Transverse colon (tissue), 4 donors: ENCODE data around the gene APOO. TPM values are rescaled to one million over a fixed set of nuclear protein-coding genes. Genes with fewer than 3 reads are reported as not detected.
A peak's percentile ranks its signal among the peaks of the same experiment; 100 is the strongest.

Source experiments
- DNase-seq: peaks from one replicate; pipeline ENCODE4 v3.0.0-alpha.2; 2019
- H3K27ac ChIP-seq, 4 donors: fragments of 200-600 bp; sonication (generic); 2 replicates each; pipeline ENCODE4 v1.5.1; 2016 to 2018; ENCODE audit warnings: inconsistent platforms in 4 of 4
- H3K27me3 ChIP-seq: fragments of 200-600 bp; sonication (generic); 2 replicates; pipeline ENCODE4 v1.5.1; 2017; ENCODE audit warnings: inconsistent platforms
- H3K36me3 ChIP-seq, 4 donors: fragments of 200-600 bp; sonication (generic); 2 replicates each; pipeline ENCODE4 v1.5.1; 2017 to 2019; ENCODE audit warnings: inconsistent platforms in 4 of 4
- H3K4me1 ChIP-seq, 4 donors: fragments of 200-600 bp; sonication (generic); 2 replicates each; pipeline ENCODE4 v1.5.1; 2017 to 2020; ENCODE audit warnings: inconsistent platforms in 4 of 4
- H3K4me3 ChIP-seq, 4 donors: fragments of 200-600 bp; sonication (generic); 1 replicate in 1 of 4; 2 replicates in 3 of 4; pipeline versions ENCODE4 v1.5.1 to v1.6.1; 2017 to 2019; ENCODE audit warnings: inconsistent platforms in 4 of 4
- H3K9me3 ChIP-seq, 2 donors: fragments of 200-600 bp; sonication (generic); 2 replicates each; pipeline ENCODE4 v1.5.1; 2017 to 2019; ENCODE audit warnings: inconsistent platforms in 2 of 2
- CTCF ChIP-seq, 5 experiments: fragments of 200-600 bp in 3 of 5; fragments of 450-650 bp in 2 of 5; sonication (generic) in 3 of 5; IDR thresholded peaks; 1 replicate in 2 of 5; 2 replicates in 3 of 5; pipeline ENCODE4 v1.5.1; 2016 to 2017; ENCODE audit warnings: antibody characterized with exemption in 5 of 5, inconsistent platforms in 3 of 5, mild to moderate bottlenecking in 2 of 5, moderate library complexity in 1 of 5
- EP300 ChIP-seq: sonication (generic); formaldehyde crosslinking; IDR thresholded peaks from one replicate; pipeline ENCODE4 v1.6.1; 2017; ENCODE audit warnings: antibody characterized with exemption, low read depth
- POLR2A ChIP-seq: fragments of 450-650 bp; IDR thresholded peaks from one replicate; pipeline ENCODE4 v1.6.1; 2016; ENCODE audit warnings: antibody characterized with exemption, mild to moderate bottlenecking, moderate library complexity
- POLR2AphosphoS5 ChIP-seq, 3 donors: sonication (generic); formaldehyde crosslinking; IDR thresholded peaks; one replicate each; pipeline ENCODE4 v1.6.1; 2016; ENCODE audit warnings: antibody characterized with exemption in 3 of 3
- WGBS, 2 donors: methylation state at CpG; one replicate each; pipeline ENCODE4 v1.1.5; 2018; ENCODE audit warnings: low coverage in 1 of 2; 5-methylcytosine and 5-hydroxymethylcytosine counted together
- in situ Hi-C, 4 donors: fragments of 200-750 bp; cut with MboI; loops; one replicate each; pipeline versions ENCODE4 v1.15.0 to v1.15.1; 2017; ENCODE audit warnings: low sequenced_read_pairs in 3 of 4, low pct_ligation_motif_present in 1 of 4, low pct_unique_long_range_greater_than_20kb in 1 of 4
- intact Hi-C: fragments of 100-400 bp; cut with DNase I; formaldehyde crosslinking; loops from one replicate; pipeline ENCODE4 v1.15.1; 2023; ENCODE audit warnings: low total_unique reads
- total RNA-seq, 4 donors: library from RNA; depleted of rRNA; stranded (reverse); fragments of >200 nt; gene quantifications; one replicate each; pipeline ENCODE4 v1.1.0, GENCODE V29; 2016

The APOO gene
- total RNA-seq, 4 donors from 2014 or later = 10.0 to 24.5 (median 15.6) TPM; not detected in 1

DNA sequence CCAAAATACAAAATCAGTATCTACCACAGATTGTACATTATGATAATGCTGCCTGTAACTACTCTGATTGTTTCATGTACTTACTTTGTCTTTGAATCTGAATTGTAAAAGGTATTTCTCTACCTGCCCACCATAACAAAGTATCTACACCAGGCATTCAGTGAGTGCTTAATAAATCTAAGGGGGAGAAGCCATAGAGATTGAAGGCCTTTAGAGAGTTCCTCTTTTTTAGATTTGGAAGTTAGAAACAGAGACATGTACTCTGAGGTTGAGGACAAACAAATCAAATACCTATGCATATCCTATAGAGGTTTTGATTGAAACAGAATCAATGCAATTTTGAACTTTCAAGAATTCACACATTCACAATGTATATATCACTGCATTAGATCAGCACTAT is 82.1 kb downstream of the APOO start:
- DNase-seq = no peak
- Histone ChIP-seq H3K4me1 (peaks cover 0 to 7% (median 5%) of the 10 kb centered on the region in 4 donors), H3K27me3 (no peaks in the 10 kb centered on the region), H3K36me3 (no peaks in the 10 kb centered on the region), H3K4me3 (no peak overlapping the region), H3K9me3 (no peaks in the 10 kb centered on the region), H3K27ac (no peak overlapping the region)
- intact Hi-C loops = no loop called here
- TF ChIP-seq EP300 (no peak), POLR2AphosphoS5 (IDR thresholded peaks at IDR 0.05) (no peak), POLR2A (no peak), CTCF (IDR thresholded peaks at IDR 0.05) (no peak)
- in situ Hi-C loops = no loop called here

GRCh38 chrX:23822841-23823240 is 84.9 kb downstream of the APOO start:
- no peaks in the 10 kb centered on the region for H3K9me3 ChIP-seq
- in situ Hi-C loops = no loop called here
- no peaks in the 10 kb centered on the region for H3K27me3 ChIP-seq
- intact Hi-C loops = no loop called here
- no peak for DNase-seq
- WGBS, 2 donors = 52% methylated on average over 6 of the region's 6 CpGs; no CpG with 5 or more reads in 1 of the 2 donors
- peaks cover 0 to 7% (median 5%) of the 10 kb centered on the region in 4 donors for H3K4me1 ChIP-seq
- H3K36me3 ChIP-seq = no peaks in the 10 kb centered on the region
- H3K4me3 ChIP-seq = no peak overlapping the region
- peak overlapping the region; percentile 60 to 80 (median 74) for H3K27ac ChIP-seq
- TF ChIP-seq POLR2A (no peak), EP300 (no peak), POLR2AphosphoS5 (IDR thresholded peaks at IDR 0.05) (no peak), CTCF (IDR thresholded peaks at IDR 0.05) (no peak)

DNA sequence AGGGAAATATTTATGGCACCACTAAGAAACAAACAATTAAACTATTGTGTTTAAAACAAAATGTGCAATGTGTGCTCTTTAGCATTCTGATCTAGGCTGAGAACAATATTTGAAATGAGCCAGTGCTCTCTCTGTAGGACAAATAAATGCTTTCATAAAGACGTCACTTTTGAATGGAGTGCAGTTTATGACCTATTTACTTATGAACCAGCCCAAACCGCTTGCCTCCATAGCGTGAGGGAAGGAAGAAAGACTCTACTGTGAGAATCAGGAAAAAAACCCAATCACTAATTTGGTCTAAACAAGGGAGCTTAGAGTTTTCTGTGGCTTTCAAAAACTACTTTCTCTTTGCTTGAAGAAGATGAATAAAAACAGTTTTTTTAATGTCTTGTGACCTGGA is 85.3 kb downstream of the APOO start:
- no peaks in the 10 kb centered on the region for H3K9me3 ChIP-seq
- H3K36me3 ChIP-seq = no peaks in the 10 kb centered on the region
- H3K27ac ChIP-seq = peak overlapping the region; percentile 70 to 80 (median 76)
- TF ChIP-seq CTCF (IDR thresholded peaks at IDR 0.05) (no peak), POLR2AphosphoS5 (IDR thresholded peaks at IDR 0.05) (peak; percentile 7 to 45 (median 17)), EP300 (no peak)
- no peak overlapping the region for H3K4me3 ChIP-seq
- intact Hi-C loops (no loop called here), in situ Hi-C loops (no loop called here)
- peak; percentile 35 for DNase-seq
- WGBS, 2 donors = 24% methylated on average over 3 of the region's 3 CpGs; no CpG with 5 or more reads in 1 of the 2 donors
- H3K4me1 ChIP-seq = peaks cover 0 to 7% (median 5%) of the 10 kb centered on the region in 4 donors
- H3K27me3 ChIP-seq = no peaks in the 10 kb centered on the region

GRCh38 chrX:23821847-23822246 is 85.9 kb downstream of the APOO start:
- Histone ChIP-seq H3K27ac (peak overlapping the region; percentile 70 to 80 (median 76)), H3K4me1 (peaks cover 0 to 7% (median 5%) of the 10 kb centered on the region in 4 donors), H3K27me3 (no peaks in the 10 kb centered on the region), H3K9me3 (no peaks in the 10 kb centered on the region), H3K36me3 (no peaks in the 10 kb centered on the region), H3K4me3 (no peak overlapping the region)
- no peak for DNase-seq
- TF ChIP-seq CTCF (IDR thresholded peaks at IDR 0.05) (no peak), EP300 (no peak), POLR2AphosphoS5 (IDR thresholded peaks at IDR 0.05) (no peak), POLR2A (no peak)
- intact Hi-C loops (no loop called here), in situ Hi-C loops (no loop called here)
- 29 to 56% methylated on average over 1 to 2 of the region's 2 CpGs for WGBS, 2 donors
